ENCODE results near the gene RYR2. TPM values are rescaled to one million over a fixed set of nuclear protein-coding genes. Genes with fewer than 3 reads are reported as not detected.

RYR2 gene
- total and polyA plus RNA-seq, 2 experiments from 2014 or later = 0.50 to 0.95 TPM

GRCh38 chr1:237105826-237106225 lies 63.8 kb downstream of the RYR2 start:
- no peaks in the 10 kb centered on the region for H3K79me2 ChIP-seq
- 79% methylated on average over 5 of the region's 5 CpGs for WGBS (ENCODE audit: low lambda C conversion rate, missing lambda C conversion rate)

GRCh38 chr1:237108297-237109040 lies 66.5 kb downstream of the RYR2 start:
- Histone ChIP-seq H3K9me2 (replicated peaks; ENCODE audit: insufficient read depth) (no peaks in the 10 kb centered on the region), H2AFZ (no peak overlapping the region), H3K27ac (no peak overlapping the region), H3K79me2 (no peaks in the 10 kb centered on the region), H3K4me2 (no peak overlapping the region), H3K4me3 (no peak overlapping the region), H3K9me3 (ENCODE audit: low read depth) (no peaks in the 10 kb centered on the region), H4K20me1 (ENCODE audit: insufficient read depth, poor library complexity, severe bottlenecking) (no peaks in the 10 kb centered on the region), H3K36me3 (replicated peaks; ENCODE audit: insufficient read depth, low read depth) (no peaks in the 10 kb centered on the region), H3K4me1 (ENCODE audit: insufficient read depth) (no peaks in the 10 kb centered on the region), H3K27me3 (no peaks in the 10 kb centered on the region)
- WGBS (ENCODE audit: low lambda C conversion rate, missing lambda C conversion rate) = 62% methylated on average over 8 of the region's 8 CpGs
- TF ChIP-seq EZH2 (IDR thresholded peaks at IDR 0.05; ENCODE audit: borderline replicate concordance) (no peak), EZH2phosphoT487 (IDR thresholded peaks at IDR 0.05; ENCODE audit: low read depth, severe bottlenecking, unreplicated experiment) (no peak), CTCF (IDR thresholded peaks at IDR 0.05; ENCODE audit: poor library complexity) (no peak)
- DNase-seq (ENCODE audit: low spot score) = no peak

More at GRCh38 chr1:237105826-237106225, 63.8 kb downstream of the RYR2 start:
- TF ChIP-seq EZH2 (IDR thresholded peaks at IDR 0.05; ENCODE audit: borderline replicate concordance) (no peak), EZH2phosphoT487 (IDR thresholded peaks at IDR 0.05; ENCODE audit: low read depth, severe bottlenecking, unreplicated experiment) (no peak), CTCF (IDR thresholded peaks at IDR 0.05; ENCODE audit: poor library complexity) (no peak)
- no peaks in the 10 kb centered on the region for H4K20me1 ChIP-seq (ENCODE audit: insufficient read depth, poor library complexity, severe bottlenecking)
- H3K27me3 ChIP-seq = no peaks in the 10 kb centered on the region
- no peaks in the 10 kb centered on the region for H3K36me3 ChIP-seq (replicated peaks; ENCODE audit: insufficient read depth, low read depth)
- no peak overlapping the region for H2AFZ ChIP-seq
- DNase-seq (ENCODE audit: low spot score) = no peak
- no peak overlapping the region for H3K4me2 ChIP-seq
- H3K9me2 ChIP-seq (replicated peaks; ENCODE audit: insufficient read depth) = no peaks in the 10 kb centered on the region
- H3K4me3 ChIP-seq = no peak overlapping the region
- H3K4me1 ChIP-seq (ENCODE audit: insufficient read depth) = no peaks in the 10 kb centered on the region
- H3K27ac ChIP-seq = no peak overlapping the region
- H3K9me3 ChIP-seq (ENCODE audit: low read depth) = no peaks in the 10 kb centered on the region

- 73% methylated on average over 2 of the region's 2 CpGs for WGBS (ENCODE audit: low lambda C conversion rate, missing lambda C conversion rate)
- no peaks in the 10 kb centered on the region for H3K4me1 ChIP-seq (ENCODE audit: insufficient read depth)
- no peaks in the 10 kb centered on the region for H3K36me3 ChIP-seq (replicated peaks; ENCODE audit: insufficient read depth, low read depth)
- no peaks in the 10 kb centered on the region for H3K9me2 ChIP-seq (replicated peaks; ENCODE audit: insufficient read depth)
- H3K4me3 ChIP-seq = no peak overlapping the region
- no peak overlapping the region for H3K27ac ChIP-seq
- H3K9me3 ChIP-seq (ENCODE audit: low read depth) = no peaks in the 10 kb centered on the region
- H3K79me2 ChIP-seq = no peaks in the 10 kb centered on the region
- no peaks in the 10 kb centered on the region for H4K20me1 ChIP-seq (ENCODE audit: insufficient read depth, poor library complexity, severe bottlenecking)
- no peaks in the 10 kb centered on the region for H3K27me3 ChIP-seq
- no peak for DNase-seq (ENCODE audit: low spot score)
- no peak overlapping the region for H3K4me2 ChIP-seq
- no peak for TF ChIP-seq EZH2phosphoT487 (IDR thresholded peaks at IDR 0.05; ENCODE audit: low read depth, severe bottlenecking, unreplicated experiment)
- no peak for TF ChIP-seq EZH2 (IDR thresholded peaks at IDR 0.05; ENCODE audit: borderline replicate concordance)
- TF ChIP-seq CTCF (IDR thresholded peaks at IDR 0.05; ENCODE audit: poor library complexity) = no peak
- H2AFZ ChIP-seq = no peak overlapping the region
These were observed 69.8 kb downstream of the RYR2 start for GRCh38 chr1:237111807-237112206.

Measured in hepatocyte (in vitro differentiated cells).